Brain pericyte (primary cell): ENCODE measurements around the gene CIBAR2.

Experiments used
- DNase-seq: peaks from one replicate; pipeline ENCODE4 v3.0.0-alpha.2; 2012; ENCODE audit warnings: low read depth, low spot score

CIBAR2 gene

GRCh38 chr16:85103114-85104079 is 8.9 kb downstream of the CIBAR2 start:
- DNase-seq: no peak

- no peak for DNase-seq
Observed at GRCh38 chr16:85101956-85102630, 10.2 kb downstream of the CIBAR2 start.

GRCh38 chr16:85100265-85100664 is 12.0 kb downstream of the CIBAR2 start:
- no peak for DNase-seq

DNA sequence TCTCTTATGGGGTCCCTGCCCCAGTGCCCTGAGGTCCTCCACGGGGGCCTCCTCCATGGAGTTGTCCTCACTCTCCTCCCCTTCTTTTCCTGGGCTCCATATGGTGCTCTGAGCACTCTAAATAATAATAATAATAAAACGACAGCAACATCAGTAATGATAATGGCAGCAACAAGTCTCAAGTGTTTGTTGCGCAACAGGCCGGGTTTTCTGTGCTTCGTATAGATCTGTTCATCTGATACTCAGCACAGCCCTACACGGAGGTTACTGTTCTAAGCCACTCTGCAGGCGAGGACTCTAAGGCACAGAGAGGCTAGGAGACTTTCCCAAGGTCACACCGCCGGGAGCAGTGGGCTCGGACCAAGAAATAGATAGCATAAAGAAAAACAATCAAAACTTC is 13.7 kb downstream of the CIBAR2 start:
- DNase-seq: no peak

GRCh38 chr16:85096921-85097320 is 15.4 kb downstream of the CIBAR2 start:
- no peak for DNase-seq

GRCh38 chr16:85094812-85095211 is 17.5 kb downstream of the CIBAR2 start:
- no peak for DNase-seq

GRCh38 chr16:85094176-85094805 is 18.0 kb downstream of the CIBAR2 start:
- no peak for DNase-seq

DNA sequence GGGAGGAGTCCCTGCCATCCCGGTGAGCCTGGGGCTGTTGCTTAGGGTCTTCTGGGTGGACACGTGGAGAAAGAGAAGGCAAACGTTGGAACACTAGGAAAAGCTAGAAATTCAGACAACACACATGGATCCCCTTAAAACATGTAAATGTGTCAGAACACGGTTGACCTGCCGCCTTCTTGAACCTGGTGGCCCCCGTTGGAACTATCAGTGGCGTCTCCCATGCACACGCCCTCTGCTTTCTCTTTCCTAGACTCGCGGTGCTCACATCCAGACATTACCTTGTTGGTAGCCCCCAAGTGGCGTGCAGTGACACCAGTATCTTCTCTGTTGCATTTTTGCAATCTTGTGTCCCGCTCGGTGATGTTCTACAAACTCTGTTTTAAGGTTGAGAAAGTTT is 18.6 kb downstream of the CIBAR2 start:
- DNase-seq: no peak

GRCh38 chr16:85092851-85093250 is 19.4 kb downstream of the CIBAR2 start:
- no peak for DNase-seq

GRCh38 chr16:85092309-85092708 is 20.0 kb downstream of the CIBAR2 start:
- no peak for DNase-seq

DNA sequence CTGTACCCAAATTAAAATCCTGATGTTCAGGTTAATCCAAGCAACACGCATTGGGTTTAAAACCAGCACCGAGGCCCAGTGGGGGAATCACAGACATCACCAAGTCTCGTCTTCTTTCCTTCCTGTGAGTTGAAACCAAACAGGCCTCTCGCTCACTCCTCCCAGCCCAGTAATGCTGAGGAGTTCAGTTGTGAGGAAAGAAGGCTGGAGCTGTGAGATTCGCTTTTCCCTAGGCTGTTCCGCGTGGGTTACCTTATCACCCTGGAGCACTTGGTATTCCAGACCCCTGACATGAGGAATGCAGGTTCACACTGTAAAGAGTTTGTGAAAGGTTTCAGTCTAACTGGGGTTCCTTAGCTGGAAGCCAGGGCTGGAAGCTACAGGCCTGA is 20.8 kb downstream of the CIBAR2 start:
- DNase-seq: no peak

GRCh38 chr16:85090873-85091521 is 21.3 kb downstream of the CIBAR2 start:
- DNase-seq: no peak

- DNase-seq: no peak
Observed at GRCh38 chr16:85090181-85090580, 22.1 kb downstream of the CIBAR2 start.

- no peak for DNase-seq
Observed at GRCh38 chr16:85089525-85089924, 22.7 kb downstream of the CIBAR2 start.

- no peak for DNase-seq
Observed at GRCh38 chr16:85088570-85089199, 23.6 kb downstream of the CIBAR2 start.

DNA sequence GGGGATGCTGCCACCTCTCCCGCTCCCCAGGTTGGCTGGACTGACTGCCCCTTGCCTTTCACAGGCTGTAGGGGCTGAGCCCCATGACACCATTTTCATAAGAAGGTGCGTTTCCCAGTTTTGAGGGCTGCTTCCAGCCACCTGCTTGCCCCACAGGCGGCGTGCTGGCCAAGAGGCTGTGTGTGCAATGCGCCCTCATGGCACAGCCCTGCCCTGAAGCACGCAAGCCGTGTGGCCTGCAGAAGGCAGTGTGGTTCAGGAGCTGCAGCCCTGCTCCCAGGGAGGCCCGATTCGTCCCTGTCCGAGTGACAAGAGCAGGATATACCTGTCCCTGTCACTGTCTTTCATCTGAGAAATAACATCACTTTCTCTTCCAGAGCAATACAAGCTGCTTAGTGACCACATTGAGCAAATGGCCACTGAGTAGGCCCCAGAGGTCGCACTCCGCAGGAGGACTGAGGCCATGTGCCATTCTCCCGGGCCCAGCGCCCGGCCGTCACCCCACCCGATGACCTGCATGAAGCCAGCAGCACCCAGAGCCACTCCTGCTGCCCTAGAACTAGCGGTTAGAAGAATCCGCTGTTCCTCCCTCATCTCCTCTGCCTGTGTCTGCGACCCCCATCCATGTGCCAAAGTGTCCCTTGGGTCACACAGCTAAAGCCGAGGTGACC is 24.2 kb downstream of the CIBAR2 start:
- no peak for DNase-seq

- no peak for DNase-seq
Observed at GRCh38 chr16:85086347-85087291, 25.7 kb downstream of the CIBAR2 start.

GRCh38 chr16:85085721-85086120 is 26.6 kb downstream of the CIBAR2 start:
- DNase-seq: no peak

DNA sequence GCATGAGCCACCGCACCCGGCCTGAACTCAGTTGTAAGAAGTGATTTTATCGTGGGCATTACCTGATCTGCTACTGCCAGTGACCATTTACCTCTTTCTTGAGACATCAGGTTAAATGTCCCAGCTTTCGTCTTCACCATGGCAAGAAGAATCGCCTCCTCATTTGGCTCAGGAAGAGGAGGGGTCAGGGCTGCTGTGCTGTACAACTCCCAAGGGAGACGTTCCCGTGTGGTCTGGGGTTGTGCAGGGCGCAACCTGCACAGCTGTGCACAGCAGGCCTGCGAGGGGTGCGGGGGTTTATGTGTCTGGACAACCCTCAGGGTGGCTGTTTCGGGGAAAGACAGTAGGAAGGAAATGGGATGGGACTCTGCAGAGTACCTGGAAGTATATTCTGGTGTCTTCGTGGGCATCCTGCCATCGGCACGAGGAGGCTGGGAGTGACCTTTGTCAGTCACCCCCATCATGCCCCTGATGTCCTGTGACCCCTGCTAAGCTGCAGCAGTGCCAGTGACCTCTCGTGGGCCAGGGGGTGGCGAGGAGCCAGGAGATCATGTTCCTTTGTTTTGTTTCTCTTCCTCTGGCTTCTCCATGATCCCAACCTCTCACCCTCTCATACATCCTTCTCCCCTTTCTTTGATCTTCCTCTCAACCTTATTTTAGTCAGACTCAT is 27.3 kb downstream of the CIBAR2 start:
- DNase-seq: no peak
